Measurements from ENCODE around the gene COL23A1. TPM values are rescaled to one million over a fixed set of nuclear protein-coding genes. Genes with fewer than 3 reads are reported as not detected.

Gene COL23A1
- total RNA-seq, 2 experiments from 2014 or later: 0.21 to 0.22 TPM

DNA sequence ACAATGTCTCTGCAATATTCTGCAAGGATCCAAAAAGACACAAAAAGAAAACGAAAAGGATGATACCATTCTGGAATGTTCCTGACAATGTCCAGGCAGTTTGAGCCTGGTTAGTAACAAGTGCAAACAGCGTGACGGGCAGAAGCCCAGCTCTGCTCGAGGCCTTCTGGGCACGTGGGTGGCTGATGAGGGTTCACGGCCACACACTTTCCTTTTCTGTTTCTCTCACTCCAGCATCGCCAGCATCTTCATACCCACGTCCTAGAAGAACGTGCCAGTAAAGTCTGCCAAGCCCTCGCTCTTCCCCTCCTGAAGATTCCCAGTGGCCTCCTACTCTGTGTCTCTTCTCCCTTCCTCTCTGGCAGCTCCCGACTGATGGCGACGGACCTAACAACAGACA is 36.7 kb downstream of the COL23A1 start:
- Mint-ChIP-seq H3K4me1 (no peaks in the 10 kb centered on the region), H3K36me3 (no peaks in the 10 kb centered on the region), H3K4me3 (no peak overlapping the region), H3K27me3 (peaks cover 9% of the 10 kb centered on the region), H3K27ac (no peak overlapping the region), H3K9me3 (no peaks in the 10 kb centered on the region)
- DNase-seq: no peak

DNA sequence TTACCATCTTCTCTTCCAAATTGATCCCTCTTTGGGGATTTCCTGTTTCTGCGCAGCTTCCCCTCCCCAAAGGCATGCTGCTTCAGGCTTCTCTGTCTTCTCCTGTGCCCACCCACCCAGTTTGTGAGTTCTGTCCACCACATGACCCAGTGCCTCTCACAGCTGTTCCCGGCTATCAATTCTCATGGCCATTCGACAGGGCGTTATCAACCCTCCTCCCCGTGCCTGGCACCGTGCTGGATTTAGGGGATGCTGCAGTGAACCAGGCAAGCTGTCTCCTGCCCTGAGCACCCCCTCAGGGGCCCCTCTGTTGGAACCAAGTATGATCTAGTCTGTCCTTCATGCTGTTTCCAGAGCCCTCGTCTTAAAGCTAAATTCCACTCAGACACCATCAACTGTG is 38.7 kb downstream of the COL23A1 start:
- Mint-ChIP-seq H3K4me3 (no peak overlapping the region), H3K9me3 (no peaks in the 10 kb centered on the region), H3K36me3 (no peaks in the 10 kb centered on the region), H3K27me3 (peaks cover 5% of the 10 kb centered on the region), H3K27ac (no peak overlapping the region), H3K4me1 (no peaks in the 10 kb centered on the region)
- no peak for DNase-seq

GRCh38 chr5:178551059-178551458 is 39.1 kb downstream of the COL23A1 start:
- H3K27ac Mint-ChIP-seq: no peak overlapping the region
- no peaks in the 10 kb centered on the region for H3K4me1 Mint-ChIP-seq
- peaks cover 4% of the 10 kb centered on the region for H3K27me3 Mint-ChIP-seq
- DNase-seq: no peak
- no peaks in the 10 kb centered on the region for H3K36me3 Mint-ChIP-seq
- H3K9me3 Mint-ChIP-seq: no peaks in the 10 kb centered on the region
- no peak overlapping the region for H3K4me3 Mint-ChIP-seq

DNA sequence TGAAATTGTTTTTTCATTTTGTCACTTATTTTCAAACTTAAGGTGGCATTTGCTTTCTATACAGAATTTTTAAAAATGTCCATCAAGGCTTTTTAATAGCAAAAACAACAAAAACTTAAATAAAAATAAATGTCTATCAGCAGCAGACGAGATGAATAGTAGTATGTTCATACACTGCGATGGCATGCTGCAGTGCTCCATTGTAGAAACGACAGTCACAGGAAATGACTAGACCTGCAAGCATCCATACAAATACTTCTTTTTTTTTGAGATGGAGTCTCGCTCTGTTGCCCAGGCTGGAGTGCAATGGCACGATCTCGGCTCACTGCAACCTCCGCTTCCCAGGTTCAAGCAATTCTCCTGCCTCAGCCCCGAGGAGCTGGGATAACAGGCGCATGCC is 41.4 kb downstream of the COL23A1 start:
- Mint-ChIP-seq H3K4me1 (no peaks in the 10 kb centered on the region), H3K4me3 (no peak overlapping the region), H3K27ac (no peak overlapping the region), H3K36me3 (no peaks in the 10 kb centered on the region), H3K27me3 (no peaks in the 10 kb centered on the region), H3K9me3 (no peaks in the 10 kb centered on the region)
- DNase-seq: no peak

GRCh38 chr5:178547753-178548415 is 42.3 kb downstream of the COL23A1 start:
- Mint-ChIP-seq H3K9me3 (no peaks in the 10 kb centered on the region), H3K4me3 (no peak overlapping the region), H3K4me1 (no peaks in the 10 kb centered on the region), H3K27ac (no peak overlapping the region), H3K27me3 (no peaks in the 10 kb centered on the region), H3K36me3 (no peaks in the 10 kb centered on the region)
- no peak for DNase-seq

DNA sequence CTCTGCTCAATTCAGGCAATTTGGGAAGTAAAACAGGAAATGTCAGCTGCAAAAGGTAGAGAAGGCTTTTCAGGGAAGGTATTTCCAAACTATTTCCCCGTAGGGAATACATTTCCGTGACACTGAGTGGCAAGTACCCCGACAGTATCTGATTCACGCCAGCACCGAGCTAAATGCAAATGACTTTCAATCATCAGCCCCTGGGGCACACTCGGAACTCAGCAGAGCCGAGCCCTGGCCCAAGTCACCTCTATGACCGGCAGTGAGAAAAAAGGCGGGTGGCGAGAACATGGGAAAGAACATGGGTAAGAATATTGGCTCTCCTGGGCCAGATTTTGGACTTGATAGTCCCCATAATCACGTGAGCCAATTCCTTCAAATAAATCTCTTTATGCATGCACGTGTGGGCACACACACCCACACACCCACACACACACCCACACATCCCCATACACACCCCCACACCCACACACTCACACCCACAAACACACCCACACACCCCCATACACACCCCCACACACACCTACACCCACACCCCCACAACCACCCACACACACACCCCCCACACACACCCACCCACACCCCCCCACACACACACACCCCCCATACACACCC is 43.0 kb downstream of the COL23A1 start:
- no peaks in the 10 kb centered on the region for H3K27me3 Mint-ChIP-seq
- H3K4me3 Mint-ChIP-seq: no peak overlapping the region
- no peaks in the 10 kb centered on the region for H3K9me3 Mint-ChIP-seq
- DNase-seq: no peak
- no peaks in the 10 kb centered on the region for H3K36me3 Mint-ChIP-seq
- no peak overlapping the region for H3K27ac Mint-ChIP-seq
- no peaks in the 10 kb centered on the region for H3K4me1 Mint-ChIP-seq

DNA sequence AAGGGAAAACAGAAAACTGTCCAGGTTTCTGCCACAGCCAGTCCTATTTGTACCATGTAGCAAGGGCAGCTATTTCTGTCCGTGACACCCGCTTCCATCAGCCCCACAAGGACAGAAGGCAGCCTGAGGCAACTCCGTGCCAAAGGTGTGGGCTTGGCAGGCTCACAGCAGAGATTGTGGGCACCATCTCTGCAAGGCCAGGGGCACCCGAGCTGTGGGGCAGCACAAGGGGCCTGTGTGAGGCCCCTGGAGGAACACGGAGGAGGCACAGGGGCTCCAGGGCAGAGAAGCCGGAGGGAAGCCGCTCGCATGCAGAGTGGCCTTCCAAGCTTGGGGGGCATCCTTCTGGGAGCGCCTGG is 43.5 kb downstream of the COL23A1 start:
- Mint-ChIP-seq H3K36me3 (no peaks in the 10 kb centered on the region), H3K9me3 (no peaks in the 10 kb centered on the region), H3K4me3 (no peak overlapping the region), H3K4me1 (no peaks in the 10 kb centered on the region), H3K27me3 (no peaks in the 10 kb centered on the region), H3K27ac (no peak overlapping the region)
- no peak for DNase-seq

DNA sequence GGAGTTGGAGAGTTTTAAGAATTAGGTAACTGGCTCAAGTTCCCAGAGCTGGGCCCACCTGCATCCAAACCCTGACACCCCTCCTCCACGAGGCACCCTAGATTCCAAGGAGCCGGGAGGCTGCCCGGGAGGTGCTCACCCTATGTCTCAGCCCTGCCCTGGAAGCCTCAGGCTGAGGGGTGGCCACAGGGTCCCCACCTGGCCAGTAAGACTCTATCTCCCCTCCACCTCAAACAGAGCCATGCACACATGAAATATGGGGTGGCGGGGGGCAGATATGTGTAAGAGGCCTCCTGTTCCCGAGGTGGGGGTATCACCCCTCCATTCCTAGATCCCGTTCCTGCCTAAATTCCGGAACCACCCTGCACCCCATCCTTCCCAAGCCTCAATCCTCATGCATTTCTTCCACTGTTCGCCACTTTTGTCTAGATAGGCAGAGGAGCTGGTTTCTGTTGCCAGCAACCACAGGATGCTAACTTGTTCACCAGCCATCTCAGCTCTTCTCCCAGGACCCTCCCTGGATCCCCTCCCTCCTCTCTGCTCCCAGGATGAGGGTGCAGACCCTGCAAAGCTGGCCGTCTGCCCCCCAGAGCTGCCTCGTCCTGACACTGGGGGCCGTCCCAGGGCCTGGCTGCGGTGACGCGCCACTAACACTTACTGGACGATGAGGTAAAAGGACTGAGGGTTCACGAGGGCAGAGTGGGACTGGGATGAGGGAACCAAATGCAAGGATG is 44.1 kb downstream of the COL23A1 start:
- Mint-ChIP-seq H3K4me1 (no peaks in the 10 kb centered on the region), H3K27me3 (no peaks in the 10 kb centered on the region), H3K9me3 (no peaks in the 10 kb centered on the region), H3K4me3 (no peak overlapping the region), H3K27ac (no peak overlapping the region), H3K36me3 (no peaks in the 10 kb centered on the region)
- no peak for DNase-seq

DNA sequence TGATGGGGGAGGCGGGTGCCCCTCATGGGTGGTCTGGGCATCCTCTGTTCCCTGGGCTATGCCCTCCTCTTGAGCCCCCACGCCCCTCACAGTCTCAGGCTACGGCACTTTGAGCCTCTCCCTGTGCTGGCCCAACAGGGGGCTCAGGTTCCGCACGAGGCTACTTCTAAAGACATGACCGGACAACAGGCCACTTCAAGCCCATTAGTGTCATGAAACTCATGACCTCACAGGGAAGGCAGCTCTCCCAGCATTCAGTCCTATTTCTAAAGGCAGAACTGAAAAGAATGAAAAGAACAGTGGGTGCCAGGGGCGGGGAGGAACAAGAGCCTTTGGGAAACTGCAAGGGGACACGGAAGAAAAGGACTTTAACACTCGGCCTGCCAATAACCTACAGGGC is 45.0 kb downstream of the COL23A1 start:
- Mint-ChIP-seq H3K27me3 (no peaks in the 10 kb centered on the region), H3K9me3 (no peaks in the 10 kb centered on the region), H3K4me1 (no peaks in the 10 kb centered on the region), H3K27ac (no peak overlapping the region), H3K4me3 (no peak overlapping the region), H3K36me3 (no peaks in the 10 kb centered on the region)
- DNase-seq: no peak

DNA sequence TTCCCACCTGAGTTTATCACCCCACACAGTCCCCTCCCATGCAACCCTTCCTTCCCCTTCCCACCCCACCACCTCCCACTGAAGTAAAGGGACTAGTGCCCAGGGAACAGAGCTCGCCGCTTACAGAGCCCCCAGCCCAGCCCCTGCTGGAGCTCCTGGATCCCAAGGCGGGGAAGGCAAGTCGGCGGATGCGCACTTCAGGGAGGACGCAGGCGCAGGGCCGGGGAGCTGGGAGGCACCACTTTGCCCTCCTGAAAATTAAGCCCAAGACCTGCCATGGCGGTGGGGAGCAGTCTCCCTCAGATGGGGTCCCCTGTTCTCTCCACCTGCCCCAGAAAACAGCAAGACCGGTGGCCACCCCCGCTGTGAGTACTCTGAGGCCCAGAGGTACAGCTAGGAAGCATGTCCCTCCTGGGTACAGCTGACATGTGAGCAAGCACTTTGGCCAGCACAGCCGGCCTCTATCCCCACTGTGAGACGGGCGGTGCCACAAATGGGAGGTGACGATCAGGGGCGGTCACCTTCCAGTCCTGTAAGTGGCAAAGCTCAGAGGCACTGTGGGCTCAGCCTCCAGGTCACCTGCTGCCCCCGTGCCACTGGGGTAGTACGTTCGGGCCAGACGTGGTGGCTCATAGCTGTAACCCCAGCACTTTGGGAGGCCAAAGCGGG is 45.9 kb downstream of the COL23A1 start:
- H3K36me3 Mint-ChIP-seq: no peaks in the 10 kb centered on the region
- no peak overlapping the region for H3K4me3 Mint-ChIP-seq
- no peak overlapping the region for H3K27ac Mint-ChIP-seq
- no peaks in the 10 kb centered on the region for H3K9me3 Mint-ChIP-seq
- DNase-seq: no peak
- H3K4me1 Mint-ChIP-seq: no peaks in the 10 kb centered on the region
- no peaks in the 10 kb centered on the region for H3K27me3 Mint-ChIP-seq

DNA sequence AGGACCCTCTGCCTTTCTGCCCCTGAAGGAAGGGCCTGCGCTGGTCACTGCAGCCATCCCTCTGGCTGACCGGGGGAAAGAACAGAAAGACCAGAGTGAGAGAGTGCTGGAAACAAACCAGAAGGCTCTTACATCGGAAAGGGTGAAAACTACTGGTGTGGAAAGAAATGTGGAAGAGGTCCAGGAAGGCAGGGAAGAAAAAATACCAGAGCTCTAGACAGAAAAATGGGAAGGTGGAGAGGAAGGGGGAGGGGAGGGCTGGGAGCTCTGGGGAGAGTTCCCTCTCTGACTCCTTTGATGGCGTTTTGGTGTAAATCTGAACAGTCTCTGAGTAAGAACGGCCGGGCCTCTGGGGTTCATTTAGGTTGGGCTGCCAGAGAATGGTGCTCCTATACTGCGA is 47.7 kb downstream of the COL23A1 start:
- Mint-ChIP-seq H3K27me3 (no peaks in the 10 kb centered on the region), H3K4me3 (no peak overlapping the region), H3K4me1 (no peaks in the 10 kb centered on the region), H3K36me3 (no peaks in the 10 kb centered on the region), H3K9me3 (no peaks in the 10 kb centered on the region), H3K27ac (no peak overlapping the region)
- no peak for DNase-seq

- Mint-ChIP-seq H3K27me3 (no peaks in the 10 kb centered on the region), H3K9me3 (no peaks in the 10 kb centered on the region), H3K27ac (no peak overlapping the region), H3K36me3 (no peaks in the 10 kb centered on the region), H3K4me1 (no peaks in the 10 kb centered on the region), H3K4me3 (no peak overlapping the region)
- no peak for DNase-seq
Measured at GRCh38 chr5:178540526-178540925, 49.7 kb downstream of the COL23A1 start.

GRCh38 chr5:178538741-178539229 is 51.4 kb downstream of the COL23A1 start:
- Mint-ChIP-seq H3K4me1 (no peaks in the 10 kb centered on the region), H3K36me3 (no peaks in the 10 kb centered on the region), H3K27ac (no peak overlapping the region), H3K4me3 (no peak overlapping the region), H3K27me3 (no peaks in the 10 kb centered on the region), H3K9me3 (no peaks in the 10 kb centered on the region)
- no peak for DNase-seq

- H3K4me3 Mint-ChIP-seq: no peak overlapping the region
- no peak overlapping the region for H3K27ac Mint-ChIP-seq
- no peaks in the 10 kb centered on the region for H3K27me3 Mint-ChIP-seq
- H3K9me3 Mint-ChIP-seq: no peaks in the 10 kb centered on the region
- no peaks in the 10 kb centered on the region for H3K4me1 Mint-ChIP-seq
- DNase-seq: no peak
- no peaks in the 10 kb centered on the region for H3K36me3 Mint-ChIP-seq
Measured at GRCh38 chr5:178537467-178538371, 52.5 kb downstream of the COL23A1 start.

Measured in activated naive CD8-positive, alpha-beta T cell treated with anti-CD3 and anti-CD28 coated beads for 36 hours (primary cell).